K562 (cell line): ENCODE measurements around the gene MAD2L1. TPM values are rescaled to one million over a fixed set of nuclear protein-coding genes. Genes with fewer than 3 reads are reported as not detected.

ENCODE experiments used
- ATAC-seq: fragments of 200-7000 bp; cut with Tn5 transposase; 3 replicates; pipeline ENCODE4 v1.9.1; 2020; ENCODE audit warnings: moderate library complexity
- BruUV-seq: library from RNA; stranded (reverse); fragments of 400-500 nt; replicated peaks from 2 replicates; lab custom pipeline; 2021; lab: Mats Ljungman, UMichigan
- CTCF ChIA-PET: fragments of 300-600 bp; formaldehyde crosslinking; extraction: SDS; loops from one replicate; lab custom pipeline; 2021; ENCODE audit warnings: low intra/inter-chr PET ratio; lab: Yijun Ruan, JAX
- POLR2A ChIA-PET: fragments of 300-600, 350-650 bp; sonication (Branson Sonifier 250); formaldehyde crosslinking; extraction: SDS; loops from one replicate; lab custom pipeline; 2021; ENCODE audit warnings: antibody characterized with exemption, inconsistent platforms; lab: Yijun Ruan, JAX
- DNase-seq, 4 experiments: peaks; one replicate each; pipeline versions ENCODE4 v3.0.0 to v3.0.0-alpha.2; 2011 to 2018; ENCODE audit warnings: low spot score in 3 of 4, mixed read lengths in 3 of 4; ENCODE audit errors: extremely low read depth in 1 of 4
- FAIRE-seq: peaks from 2 replicates; lab custom pipeline; 2011; peaks lifted over from hg19 to GRCh38; lab: Jason Lieb, UNC
- H2AFZ ChIP-seq: 2 replicates; pipeline ENCODE4 v1.6.0; 2011; ENCODE audit warnings: low read depth, low read length, control low read depth, inconsistent platforms
- H3K27ac ChIP-seq: fragments of 200-600 bp; 3 replicates; pipeline ENCODE4 v1.8.0; 2011; ENCODE audit warnings: low read depth, mild to moderate bottlenecking, control low read depth, inconsistent platforms, low read length, moderate library complexity, mixed read lengths; ENCODE audit errors: extremely low read depth
- H3K27me3 ChIP-seq, 2 experiments: fragments of 300-600 bp in 1 of 2; 2 replicates in 1 of 2; 3 replicates in 1 of 2; pipeline versions ENCODE4 v1.6.0 to v1.8.0; 2011; ENCODE audit warnings: inconsistent platforms in 2 of 2, low read length in 2 of 2, mild to moderate bottlenecking in 1 of 2, mixed read lengths in 1 of 2, moderate library complexity in 1 of 2; ENCODE audit not compliant: control insufficient read depth in 2 of 2, insufficient read depth in 2 of 2
- H3K36me3 ChIP-seq: fragments of 300-600 bp; 3 replicates; pipeline ENCODE4 v1.8.0; 2011; ENCODE audit warnings: mild to moderate bottlenecking, low read length, inconsistent platforms; ENCODE audit not compliant: control insufficient read depth, insufficient read depth
- H3K4me1 ChIP-seq, 2 experiments: fragments of 200-600 bp in 1 of 2; replicated peaks in 1 of 2; 2 replicates in 1 of 2; 3 replicates in 1 of 2; pipeline versions ENCODE4 v1.5.1 to v1.8.0; 2011; ENCODE audit warnings: inconsistent platforms in 2 of 2, low read length in 2 of 2, mild to moderate bottlenecking in 1 of 2, mixed read lengths in 1 of 2, moderate library complexity in 1 of 2; ENCODE audit not compliant: control insufficient read depth in 2 of 2, insufficient read depth in 2 of 2
- H3K4me2 ChIP-seq: 2 replicates; pipeline ENCODE4 v1.6.1; 2011; ENCODE audit warnings: low read length, control low read depth, inconsistent platforms, mixed read lengths; ENCODE audit not compliant: insufficient read depth
- H3K4me3 ChIP-seq: fragments of 200-600 bp; sonication (generic), shearing (Covaris generic); 2 replicates; pipeline ENCODE4 v1.5.1; 2016; ENCODE audit warnings: control low read depth, inconsistent platforms
- H3K79me2 ChIP-seq: fragments of 200-600 bp; 3 replicates; pipeline ENCODE4 v1.8.0; 2011; ENCODE audit warnings: low read length, inconsistent platforms; ENCODE audit not compliant: control insufficient read depth, insufficient read depth
- H3K9ac ChIP-seq, 2 experiments: 2 replicates each; pipeline versions ENCODE4 v1.6.0 to v1.6.1; 2011; ENCODE audit warnings: low read depth in 2 of 2, low read length in 2 of 2, control low read depth in 1 of 2, inconsistent platforms in 1 of 2, mild to moderate bottlenecking in 1 of 2, mixed read lengths in 1 of 2; ENCODE audit not compliant: insufficient read depth in 1 of 2
- H3K9me1 ChIP-seq: one replicate; pipeline ENCODE4 v1.6.0; 2011; ENCODE audit warnings: inconsistent platforms, mild to moderate bottlenecking, low read length, moderate library complexity; ENCODE audit not compliant: control insufficient read depth, insufficient read depth
- H3K9me3 ChIP-seq: replicated peaks from 2 replicates; pipeline ENCODE4 v1.5.1; 2011; ENCODE audit warnings: low read depth, low read length, inconsistent platforms; ENCODE audit not compliant: control insufficient read depth, insufficient read depth
- H4K20me1 ChIP-seq: replicated peaks from 2 replicates; pipeline ENCODE4 v1.6.1; 2011; ENCODE audit warnings: low read length, inconsistent platforms, mixed read lengths; ENCODE audit not compliant: control insufficient read depth, insufficient read depth
- NR2F6 ChIP-seq: fragments of 450-650 bp; formaldehyde crosslinking; IDR thresholded peaks from 2 replicates; pipeline ENCODE4 v1.4.0; 2020; ENCODE audit warnings: mild to moderate bottlenecking
- RBM39 ChIP-seq: fragments of 200-400 bp; formaldehyde crosslinking; optimal IDR thresholded peaks from 2 replicates; pipeline ENCODE3; 2018; ENCODE audit warnings: low read depth, low read length
- SMAD2 ChIP-seq: fragments of 150-350 bp; IDR thresholded peaks from 2 replicates; pipeline ENCODE4 v1.6.1; 2014; ENCODE audit warnings: low read depth, mild to moderate bottlenecking, low read length
- SRSF3 ChIP-seq: fragments of 200-400 bp; formaldehyde crosslinking; IDR thresholded peaks from 2 replicates; pipeline ENCODE4 v1.6.1; 2016; ENCODE audit warnings: mild to moderate bottlenecking, low read length, moderate library complexity; ENCODE audit not compliant: insufficient read depth
- ZBTB17 ChIP-seq: fragments of 450-650 bp; formaldehyde crosslinking; IDR thresholded peaks from 2 replicates; pipeline ENCODE4 v1.4.0; 2020; ENCODE audit warnings: mild to moderate bottlenecking
- ZBTB9 ChIP-seq: fragments of 450-650 bp; formaldehyde crosslinking; IDR thresholded peaks from 2 replicates; pipeline ENCODE4 v1.4.0; 2020; ENCODE audit warnings: mild to moderate bottlenecking, moderate library complexity
- ZMIZ1 ChIP-seq, 2 experiments: fragments of 150-350 bp in 1 of 2; IDR thresholded peaks; 2 replicates each; pipeline ENCODE4 v1.6.1; 2012 to 2016; ENCODE audit warnings: low read depth in 2 of 2, low read length in 2 of 2, mild to moderate bottlenecking in 1 of 2, moderate library complexity in 1 of 2
- ZNF143 ChIP-seq: sonication (generic); formaldehyde crosslinking; IDR thresholded peaks from 2 replicates; pipeline ENCODE4 v1.9.0; 2022; ENCODE audit warnings: mild to moderate bottlenecking, missing genetic modification reagents
- ZNF512 ChIP-seq: IDR thresholded peaks from 2 replicates; pipeline ENCODE4 v1.6.1; 2016; ENCODE audit warnings: missing genetic modification characterization, missing compliant biosample characterization
- ZZZ3 ChIP-seq: fragments of 450-650 bp; IDR thresholded peaks from 2 replicates; pipeline ENCODE4 v1.6.1; 2016; ENCODE audit warnings: antibody characterized with exemption, mild to moderate bottlenecking, moderate library complexity
- WGBS: fragments of 100-300 bp; shearing (Covaris generic); methylation state at CpG from one replicate; pipeline ENCODE4 v1.1.6; 2016; ENCODE audit warnings: low coverage, mixed read lengths; ENCODE audit not compliant: insufficient coverage; ENCODE audit errors: missing lambda C conversion rate; 5-methylcytosine and 5-hydroxymethylcytosine counted together
- in situ Hi-C: fragments of 300-500 bp; cut with MboI; formaldehyde crosslinking; loops from 4 replicates; pipeline ENCODE4 v1.15.0; 2018; ENCODE audit warnings: inconsistent platforms, mixed read lengths
- intact Hi-C: fragments of 100-400 bp; cut with micrococcal nuclease; formaldehyde crosslinking; loops from 2 replicates; pipeline ENCODE4 v1.14.2; 2022
- polyA plus RNA-seq, 8 experiments: library from polyadenylated mRNA; depleted of rRNA in 4 of 8; stranded (reverse) in 5 of 8; unstranded in 3 of 8; fragments of >200 nt; fragmentation: Nextera tagmentation in 2 of 8; fragmentation: Illumina TruSeq in 1 of 8; extraction: Ambion mirVana in 2 of 8; extraction: Trizol in 1 of 8; gene quantifications; 2 replicates each; pipeline versions ENCODE4 v1.2.1 to v1.2.3, GENCODE V29; 2011 to 2014; ENCODE audit warnings: inconsistent platforms in 1 of 8, missing spikeins in 1 of 8
- total RNA-seq, 7 experiments: library from RNA; depleted of rRNA in 6 of 7; stranded (reverse); fragments of >200 nt in 6 of 7; fragmentation: Illumina TruSeq in 2 of 7; extraction: Trizol in 2 of 7; gene quantifications; 2 replicates each; pipeline versions ENCODE4 v1.2.1 to v1.2.3, GENCODE V29; 2011 to 2021; ENCODE audit warnings: low replicate concordance in 1 of 7

The MAD2L1 gene
- total and polyA plus RNA-seq, 9 of the 15 experiments (the other 6 are each of a cell fraction or from before 2014, with no cell fraction given) = 75.0 to 494 (median 129) TPM

- no peak overlapping the region for H2AFZ ChIP-seq
- TF ChIP-seq NR2F6 (no peak), ZBTB9 (CRISPR knock-in tag) (no peak)
- no peaks in the 10 kb centered on the region for H3K27me3 ChIP-seq
- H3K79me2 ChIP-seq = no peaks in the 10 kb centered on the region
- H3K27ac ChIP-seq = no peak overlapping the region
- DNase-seq = no peak
- no peaks in the 10 kb centered on the region for H4K20me1 ChIP-seq
- no peak overlapping the region for H3K9ac ChIP-seq
- no peak for FAIRE-seq
- WGBS = 0% methylated on average over 4 of the region's 4 CpGs
- no TSS peak for BruUV-seq
- no peak overlapping the region for H3K4me3 ChIP-seq
- H3K9me1 ChIP-seq = no peaks in the 10 kb centered on the region
- in situ Hi-C loops = no loop called here
- CTCF ChIA-PET = no interaction called here
- H3K9me3 ChIP-seq = no peaks in the 10 kb centered on the region
- H3K4me2 ChIP-seq = no peak overlapping the region
- intact Hi-C loops = no loop called here
- no peak for ATAC-seq
- H3K36me3 ChIP-seq = no peaks in the 10 kb centered on the region
- no peaks in the 10 kb centered on the region for H3K4me1 ChIP-seq
- POLR2A ChIA-PET = interaction anchor here (1.0 kb wide), 1 partner anchor 12 kb away, joined by 3 read pairs; no protein-coding TSS in a partner anchor
Observed at GRCh38 chr4:120010646-120011045, 56.0 kb downstream of the MAD2L1 start.

- WGBS = 4% methylated on average over 2 of the region's 2 CpGs
- Histone ChIP-seq H2AFZ (no peak overlapping the region), H3K27me3 (no peaks in the 10 kb centered on the region), H3K36me3 (no peaks in the 10 kb centered on the region), H3K79me2 (no peaks in the 10 kb centered on the region), H3K9me1 (no peaks in the 10 kb centered on the region), H3K9me3 (no peaks in the 10 kb centered on the region), H3K4me1 (no peaks in the 10 kb centered on the region), H3K4me2 (no peak overlapping the region), H3K27ac (no peak overlapping the region)
- FAIRE-seq = no peak
- POLR2A ChIA-PET = interaction anchor here (1.0 kb wide), 1 partner anchor 13 kb away, joined by 3 read pairs; no protein-coding TSS in a partner anchor
- DNase-seq = no peak
- no peak for ATAC-seq
- BruUV-seq = no TSS peak
- TF ChIP-seq ZBTB17 (CRISPR knock-in tag) = no peak
- no peak for TF ChIP-seq ZMIZ1 (IDR thresholded peaks at IDR 0.05; ENCODE audit: low read depth in 2 of 2, low read length in 2 of 2)
- no peak for TF ChIP-seq SMAD2
- TF ChIP-seq ZNF143 = no peak
- TF ChIP-seq RBM39 = no peak
- no peak for TF ChIP-seq ZZZ3
- no peak for TF ChIP-seq ZNF512
- no peak for TF ChIP-seq SRSF3
- TF ChIP-seq, all 486 proteins: peak for 0
- no peaks in the 10 kb centered on the region for H4K20me1 ChIP-seq
- H3K9ac ChIP-seq = no peak overlapping the region
- in situ Hi-C loops = no loop called here
- intact Hi-C loops = no loop called here
- CTCF ChIA-PET = no interaction called here
- H3K4me3 ChIP-seq = no peak overlapping the region
Observed at GRCh38 chr4:120009731-120010130, 56.9 kb downstream of the MAD2L1 start.
